Measurements from ENCODE around the gene MED13L.

The MED13L gene

DNA sequence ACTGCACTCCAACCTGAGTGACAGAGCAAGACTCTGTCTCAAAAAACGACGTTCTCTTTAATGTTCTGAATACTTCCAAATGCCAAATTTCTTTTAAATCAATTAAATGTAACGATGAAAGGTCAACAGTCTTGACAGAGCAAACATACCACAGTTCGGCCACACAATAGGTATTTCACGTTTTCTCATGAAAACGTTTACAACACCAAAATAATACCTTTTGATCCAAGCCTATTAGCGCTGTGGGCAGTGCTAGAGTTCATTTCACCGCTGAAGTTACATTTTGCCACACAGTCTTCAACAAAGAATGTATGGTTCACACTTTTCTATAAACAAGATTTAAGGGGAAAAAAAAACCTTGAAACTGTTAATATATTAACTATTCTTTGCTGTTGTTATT lies 122.1 kb downstream of the MED13L start:
- TF ChIP-seq ZNF8 (CRISPR knock-in tag; IDR thresholded peaks at IDR 0.05) (no peak), PATZ1 (CRISPR knock-in tag; IDR thresholded peaks at IDR 0.05; ENCODE audit: borderline replicate concordance) (no peak), ZNF70 (CRISPR knock-in tag; IDR thresholded peaks at IDR 0.05) (no peak), ZC3H10 (CRISPR knock-in tag; IDR thresholded peaks at IDR 0.05) (no peak), RARB (CRISPR knock-in tag; IDR thresholded peaks at IDR 0.05) (no peak), ESRRG (CRISPR knock-in tag; IDR thresholded peaks at IDR 0.05) (no peak), BACH2 (CRISPR knock-in tag; IDR thresholded peaks at IDR 0.05; ENCODE audit: borderline replicate concordance) (no peak), ZFP3 (CRISPR knock-in tag; IDR thresholded peaks at IDR 0.05) (no peak), PPARA (CRISPR knock-in tag; IDR thresholded peaks at IDR 0.05; ENCODE audit: borderline replicate concordance) (no peak), TSHZ2 (CRISPR knock-in tag; IDR thresholded peaks at IDR 0.05) (no peak), SNAI2 (CRISPR knock-in tag; IDR thresholded peaks at IDR 0.05) (no peak), TOX (CRISPR knock-in tag; IDR thresholded peaks at IDR 0.05; ENCODE audit: borderline replicate concordance) (no peak), GLIS3 (CRISPR knock-in tag; IDR thresholded peaks at IDR 0.05) (no peak)
- ATAC-seq, result no peak

DNA sequence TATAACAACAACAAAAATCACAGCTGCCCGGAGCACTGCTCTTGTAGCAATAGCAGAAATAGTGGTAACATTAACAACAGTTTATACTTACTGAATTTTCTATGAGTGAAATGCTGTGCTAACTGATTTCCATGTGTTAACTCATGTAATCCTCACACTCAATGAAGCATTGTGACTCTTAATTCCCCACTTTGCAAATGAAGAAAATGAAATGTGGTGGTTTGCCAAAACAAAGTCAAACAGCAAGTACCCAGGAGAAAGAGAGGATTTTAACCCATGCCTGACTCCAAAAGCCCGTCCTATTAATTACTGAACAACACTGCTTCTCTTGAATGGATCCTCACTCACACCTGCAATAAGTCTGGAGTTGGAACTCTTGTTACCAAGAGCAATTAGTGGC lies 123.5 kb downstream of the MED13L start:
- TF ChIP-seq BACH2 (CRISPR knock-in tag; IDR thresholded peaks at IDR 0.05; ENCODE audit: borderline replicate concordance) (no peak), ZFP3 (CRISPR knock-in tag; IDR thresholded peaks at IDR 0.05) (no peak), ZNF8 (CRISPR knock-in tag; IDR thresholded peaks at IDR 0.05) (no peak), ZNF565 (CRISPR knock-in tag; conservative IDR thresholded peaks at IDR 0.05; ENCODE audit: low read depth) (no peak), POU6F1 (CRISPR knock-in tag; IDR thresholded peaks at IDR 0.05; ENCODE audit: borderline replicate concordance, low read depth) (no peak), ZC3H10 (CRISPR knock-in tag; IDR thresholded peaks at IDR 0.05) (no peak)
- ATAC-seq, result no peak

DNA sequence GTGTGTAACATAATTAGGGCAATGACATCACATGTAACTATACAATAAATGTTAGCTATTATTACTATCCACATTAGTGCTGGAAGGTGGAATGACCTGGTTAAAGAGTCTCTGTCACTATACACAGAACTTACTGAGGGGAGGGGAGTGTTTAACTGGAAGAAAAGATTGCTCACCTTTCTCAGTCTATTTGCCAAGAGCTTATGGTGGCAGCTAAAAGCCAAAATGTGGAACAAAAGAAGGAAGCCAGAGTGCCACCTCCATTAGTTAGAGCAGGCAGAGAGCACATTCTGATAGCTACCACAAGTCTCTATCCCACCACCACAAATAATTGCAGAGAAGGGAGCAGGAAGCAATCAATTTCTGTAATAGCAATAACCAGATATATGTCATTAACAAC lies 124.4 kb downstream of the MED13L start:
- ATAC-seq, result no peak
- TF ChIP-seq ZFP3 (CRISPR knock-in tag; IDR thresholded peaks at IDR 0.05), result no peak
- no peak for TF ChIP-seq ESRRG (CRISPR knock-in tag; IDR thresholded peaks at IDR 0.05)
- no peak for TF ChIP-seq BACH2 (CRISPR knock-in tag; IDR thresholded peaks at IDR 0.05; ENCODE audit: borderline replicate concordance)
- no peak for TF ChIP-seq SNAI2 (CRISPR knock-in tag; IDR thresholded peaks at IDR 0.05)
- no peak for TF ChIP-seq ISL1 (CRISPR knock-in tag; IDR thresholded peaks at IDR 0.05)
- no peak for TF ChIP-seq ZC3H10 (CRISPR knock-in tag; IDR thresholded peaks at IDR 0.05)
- no peak for TF ChIP-seq PPARA (CRISPR knock-in tag; IDR thresholded peaks at IDR 0.05; ENCODE audit: borderline replicate concordance)
- TF ChIP-seq ZNF565 (CRISPR knock-in tag; conservative IDR thresholded peaks at IDR 0.05; ENCODE audit: low read depth), result no peak
- no peak for TF ChIP-seq TOX (CRISPR knock-in tag; IDR thresholded peaks at IDR 0.05; ENCODE audit: borderline replicate concordance)
- TF ChIP-seq TSHZ2 (CRISPR knock-in tag; IDR thresholded peaks at IDR 0.05), result no peak
- no peak for TF ChIP-seq PATZ1 (CRISPR knock-in tag; IDR thresholded peaks at IDR 0.05; ENCODE audit: borderline replicate concordance)
- no peak for TF ChIP-seq POU6F1 (CRISPR knock-in tag; IDR thresholded peaks at IDR 0.05; ENCODE audit: borderline replicate concordance, low read depth)
- TF ChIP-seq ARNTL (CRISPR knock-in tag; IDR thresholded peaks at IDR 0.05; ENCODE audit: borderline replicate concordance, low read depth), result no peak
- TF ChIP-seq, protein P1, sequence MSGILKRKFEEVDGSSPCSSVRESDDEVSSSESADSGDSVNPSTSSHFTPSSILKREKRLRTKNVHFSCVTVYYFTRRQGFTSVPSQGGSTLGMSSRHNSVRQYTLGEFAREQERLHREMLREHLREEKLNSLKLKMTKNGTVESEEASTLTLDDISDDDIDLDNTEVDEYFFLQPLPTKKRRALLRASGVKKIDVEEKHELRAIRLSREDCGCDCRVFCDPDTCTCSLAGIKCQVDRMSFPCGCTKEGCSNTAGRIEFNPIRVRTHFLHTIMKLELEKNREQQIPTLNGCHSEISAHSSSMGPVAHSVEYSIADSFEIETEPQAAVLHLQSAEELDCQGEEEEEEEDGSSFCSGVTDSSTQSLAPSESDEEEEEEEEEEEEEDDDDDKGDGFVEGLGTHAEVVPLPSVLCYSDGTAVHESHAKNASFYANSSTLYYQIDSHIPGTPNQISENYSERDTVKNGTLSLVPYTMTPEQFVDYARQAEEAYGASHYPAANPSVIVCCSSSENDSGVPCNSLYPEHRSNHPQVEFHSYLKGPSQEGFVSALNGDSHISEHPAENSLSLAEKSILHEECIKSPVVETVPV (CRISPR knock-in tag; IDR thresholded peaks at IDR 0.05), result no peak
- TF ChIP-seq, protein P2, sequence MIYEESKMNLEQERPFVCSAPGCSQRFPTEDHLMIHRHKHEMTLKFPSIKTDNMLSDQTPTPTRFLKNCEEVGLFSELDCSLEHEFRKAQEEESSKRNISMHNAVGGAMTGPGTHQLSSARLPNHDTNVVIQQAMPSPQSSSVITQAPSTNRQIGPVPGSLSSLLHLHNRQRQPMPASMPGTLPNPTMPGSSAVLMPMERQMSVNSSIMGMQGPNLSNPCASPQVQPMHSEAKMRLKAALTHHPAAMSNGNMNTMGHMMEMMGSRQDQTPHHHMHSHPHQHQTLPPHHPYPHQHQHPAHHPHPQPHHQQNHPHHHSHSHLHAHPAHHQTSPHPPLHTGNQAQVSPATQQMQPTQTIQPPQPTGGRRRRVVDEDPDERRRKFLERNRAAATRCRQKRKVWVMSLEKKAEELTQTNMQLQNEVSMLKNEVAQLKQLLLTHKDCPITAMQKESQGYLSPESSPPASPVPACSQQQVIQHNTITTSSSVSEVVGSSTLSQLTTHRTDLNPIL (CRISPR knock-in tag; IDR thresholded peaks at IDR 0.05; ENCODE audit: low read depth), result no peak
- TF ChIP-seq ZNF8 (CRISPR knock-in tag; IDR thresholded peaks at IDR 0.05), result no peak
- TF ChIP-seq GLIS3 (CRISPR knock-in tag; IDR thresholded peaks at IDR 0.05), result no peak
- no peak for TF ChIP-seq ZFP30 (CRISPR knock-in tag; IDR thresholded peaks at IDR 0.05)
